HG03175 (cell line): ENCODE results near the gene SH3PXD2A.

Experiments used
- ATAC-seq: cut with Tn5 transposase; IDR thresholded peaks from one replicate; pipeline ENCODE4 v1.9.1; 2021; ENCODE audit warnings: mild to moderate bottlenecking, moderate library complexity; ENCODE audit not compliant: unreplicated experiment

Gene SH3PXD2A

DNA sequence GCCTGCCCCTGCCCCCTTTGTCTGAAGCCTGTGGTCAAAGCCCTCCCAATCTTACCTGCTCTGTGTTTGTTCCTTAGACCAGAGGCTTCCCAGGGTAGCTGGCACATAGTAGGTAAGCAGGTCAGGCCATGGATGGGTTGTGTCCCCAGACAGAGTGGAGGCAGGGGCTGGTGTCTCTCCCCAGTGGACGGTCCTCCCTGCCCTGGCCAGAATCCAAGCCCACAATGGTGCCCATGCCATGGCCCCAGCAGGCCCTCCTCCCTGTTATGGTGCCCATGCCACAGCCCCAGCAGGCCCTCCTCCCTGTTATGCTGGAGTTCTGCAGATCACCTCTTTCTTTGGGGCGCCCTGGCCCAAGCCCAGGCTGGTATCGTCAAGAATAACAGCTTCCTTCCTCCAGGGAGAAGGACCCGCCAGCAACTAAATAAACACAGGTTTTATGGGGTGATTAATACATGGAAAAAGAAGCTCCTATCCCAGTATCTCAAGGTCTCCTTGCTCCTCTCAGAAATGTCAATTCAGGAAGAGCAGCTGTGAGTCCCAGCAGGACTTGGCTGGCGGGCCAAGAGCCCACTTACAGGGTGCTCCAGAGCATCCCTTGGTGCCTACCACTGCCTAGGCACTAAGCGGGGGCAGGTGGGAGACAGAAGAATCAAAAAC, 279.8 kb downstream of the SH3PXD2A start:
- ATAC-seq = no peak

DNA sequence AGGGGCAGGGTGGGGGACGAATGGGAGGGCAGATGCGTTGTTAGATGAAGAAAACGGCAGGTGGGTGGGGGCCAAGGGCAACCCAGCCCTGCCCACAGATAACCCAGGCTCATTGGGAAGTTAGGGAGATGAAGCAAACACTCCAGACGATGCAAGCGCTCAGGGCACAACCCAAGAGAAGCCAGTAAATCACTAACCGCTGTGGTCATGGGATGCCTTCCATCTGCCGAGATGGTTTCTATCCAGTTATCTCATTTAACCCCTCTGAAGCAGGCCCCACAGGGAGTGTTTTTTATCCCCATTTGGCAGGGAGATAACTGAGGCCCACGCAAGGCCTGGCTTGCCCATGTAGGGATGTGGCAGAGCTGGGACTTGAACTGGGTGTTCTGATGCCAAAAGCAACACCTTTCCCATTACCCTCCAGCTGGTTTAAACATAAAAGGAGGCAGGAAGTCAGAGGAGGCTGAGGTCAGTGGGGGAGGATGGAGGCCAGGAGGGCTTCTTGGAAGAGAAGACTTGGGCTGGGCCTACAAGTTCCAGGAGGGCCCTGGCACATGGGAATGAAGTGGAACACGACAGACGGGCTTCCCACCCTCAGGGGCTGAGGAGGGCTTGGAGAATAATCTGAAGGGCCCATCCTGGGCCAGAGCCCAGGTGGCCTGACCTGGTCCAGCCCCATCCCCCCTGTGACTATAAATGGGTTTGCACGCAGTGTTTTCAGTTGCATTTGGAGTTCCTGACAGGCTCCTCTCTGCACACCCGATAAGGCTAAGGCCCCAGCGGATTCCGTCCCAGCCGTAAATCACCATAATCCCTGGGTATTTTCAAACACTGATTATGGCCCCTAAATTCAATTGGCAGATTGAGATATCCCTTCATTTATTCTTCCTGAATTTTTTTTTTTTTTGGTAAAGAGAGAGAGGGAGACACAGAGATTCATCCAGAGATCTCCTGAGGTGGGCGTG, 281.0 kb downstream of the SH3PXD2A start:
- ATAC-seq = no peak

- no peak for ATAC-seq
These were observed 282.2 kb downstream of the SH3PXD2A start for GRCh38 chr10:103573205-103573487.

- no peak for ATAC-seq
These were observed 282.8 kb downstream of the SH3PXD2A start for GRCh38 chr10:103572347-103573204.

DNA sequence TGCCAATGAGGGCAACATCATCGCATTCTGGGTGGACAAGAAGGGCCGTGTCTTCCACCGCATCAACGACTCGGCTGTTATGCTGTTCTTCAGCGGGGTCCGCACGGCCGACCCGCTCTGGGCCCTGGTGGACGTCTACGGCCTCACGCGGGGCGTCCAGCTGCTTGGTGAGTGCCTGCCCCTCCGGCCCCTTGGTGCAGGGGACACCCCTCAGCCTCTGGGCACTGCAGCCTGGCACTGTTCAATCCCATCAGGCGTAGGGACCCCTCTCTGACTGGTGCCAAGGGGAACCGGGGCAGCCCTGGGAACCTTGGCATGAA, 283.8 kb downstream of the SH3PXD2A start:
- no peak for ATAC-seq

GRCh38 chr10:103570844-103571655, 284.3 kb downstream of the SH3PXD2A start:
- ATAC-seq = no peak

- no peak for ATAC-seq
These were observed 285.5 kb downstream of the SH3PXD2A start for GRCh38 chr10:103569896-103570295.

- ATAC-seq = no peak
These were observed 286.9 kb downstream of the SH3PXD2A start for GRCh38 chr10:103568505-103568904.

GRCh38 chr10:103566536-103566935, 288.8 kb downstream of the SH3PXD2A start:
- no peak for ATAC-seq

- no peak for ATAC-seq
These were observed 290.4 kb downstream of the SH3PXD2A start for GRCh38 chr10:103564776-103565520.

DNA sequence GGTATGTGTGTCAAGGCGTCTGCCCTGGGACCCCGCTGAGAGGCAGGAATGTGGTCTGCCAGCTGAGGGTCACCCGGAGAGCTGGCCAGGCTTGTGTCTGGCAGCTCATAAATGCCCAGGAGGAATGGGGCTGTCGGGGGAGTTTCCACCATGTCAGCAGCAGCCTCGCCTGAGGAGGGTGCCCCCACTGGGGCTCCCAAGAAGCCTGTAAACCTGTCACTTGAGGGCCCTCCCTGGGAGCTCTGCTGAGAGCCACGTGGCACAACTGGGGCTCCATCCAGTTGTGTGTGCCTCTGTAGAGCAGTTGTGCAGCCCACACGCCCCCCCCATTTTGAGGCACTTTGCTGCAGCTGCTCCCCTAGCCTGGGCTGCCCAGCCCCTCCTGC, 291.3 kb downstream of the SH3PXD2A start:
- ATAC-seq = no peak

DNA sequence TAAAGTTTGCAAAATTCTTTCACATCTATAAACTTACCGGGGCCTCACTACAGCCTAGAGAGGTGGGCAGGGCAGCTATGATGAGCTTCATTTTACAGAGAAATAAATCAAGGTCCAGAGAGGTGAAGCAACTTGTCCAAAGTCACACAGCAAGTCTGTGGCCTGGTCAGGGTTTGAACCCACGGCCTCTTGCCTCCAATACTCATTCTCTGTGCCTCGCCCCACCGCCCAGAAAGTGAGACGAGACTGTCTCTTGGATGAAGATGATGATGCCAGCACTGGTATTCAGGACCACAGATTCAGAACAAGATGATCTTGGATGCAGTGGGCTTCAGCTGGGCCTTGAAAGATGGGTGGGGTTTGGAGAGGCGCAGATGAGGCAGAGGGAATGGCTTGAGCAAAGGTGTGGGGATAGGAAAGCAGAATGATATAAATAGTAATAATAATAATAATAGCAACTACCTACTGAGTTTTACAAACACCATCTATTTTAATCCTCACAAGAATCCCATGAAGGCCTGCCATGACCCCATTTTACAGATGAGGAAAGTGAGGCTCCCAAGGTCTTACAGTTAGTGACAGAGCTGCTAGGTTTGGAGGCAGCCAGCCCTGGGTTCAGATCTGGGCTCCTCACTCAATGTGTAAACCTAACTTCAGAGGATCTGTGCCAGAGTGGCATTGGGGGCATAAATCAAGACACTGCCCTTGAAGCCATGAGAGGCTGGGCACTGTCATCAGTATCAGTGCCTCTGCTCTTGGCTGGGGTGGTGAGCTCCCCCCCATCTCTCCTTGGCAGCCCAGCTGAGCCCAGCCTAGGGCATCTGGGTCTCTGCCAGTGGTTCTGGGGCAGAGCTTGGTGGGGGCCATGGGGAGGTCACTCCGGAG, 291.9 kb downstream of the SH3PXD2A start:
- ATAC-seq = no peak

DNA sequence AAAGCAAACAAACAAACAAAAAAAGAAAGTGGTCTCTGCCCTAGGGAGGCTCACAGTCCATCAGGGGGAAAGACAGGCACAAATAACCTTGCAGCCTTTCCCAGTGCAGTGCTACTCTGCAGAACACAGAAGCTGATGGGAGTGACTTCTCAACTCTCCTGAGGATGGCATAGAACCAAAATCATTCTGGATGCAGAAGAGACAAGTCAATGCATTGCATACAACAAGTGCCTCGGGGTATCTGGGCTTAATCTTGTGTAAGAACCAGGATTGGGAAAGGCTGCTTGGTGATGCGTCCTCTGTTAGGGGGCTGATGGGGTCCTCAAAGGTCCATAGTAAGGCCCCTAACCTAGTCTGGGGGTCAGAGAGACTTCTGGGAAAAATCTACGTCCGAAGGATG, 293.0 kb downstream of the SH3PXD2A start:
- no peak for ATAC-seq

DNA sequence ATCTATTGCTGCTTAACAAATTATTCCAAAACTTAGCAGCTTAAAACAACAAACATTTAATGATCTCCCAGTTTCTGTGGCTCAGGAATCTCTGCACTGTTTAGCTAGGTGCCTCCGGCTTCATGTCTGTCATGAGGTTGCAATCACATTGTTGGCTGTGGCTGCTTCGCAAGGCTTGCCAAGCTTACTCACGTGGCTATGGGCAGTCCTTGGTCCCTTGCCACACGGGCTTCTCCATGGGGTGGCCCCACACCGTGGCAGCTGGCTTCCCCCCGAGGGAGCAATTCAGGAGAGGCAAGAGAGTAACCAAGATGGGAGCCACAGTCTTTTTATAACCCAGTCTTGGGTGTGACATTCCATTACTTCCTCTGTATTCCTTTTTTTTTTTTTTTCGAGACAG, 294.5 kb downstream of the SH3PXD2A start:
- ATAC-seq = no peak

DNA sequence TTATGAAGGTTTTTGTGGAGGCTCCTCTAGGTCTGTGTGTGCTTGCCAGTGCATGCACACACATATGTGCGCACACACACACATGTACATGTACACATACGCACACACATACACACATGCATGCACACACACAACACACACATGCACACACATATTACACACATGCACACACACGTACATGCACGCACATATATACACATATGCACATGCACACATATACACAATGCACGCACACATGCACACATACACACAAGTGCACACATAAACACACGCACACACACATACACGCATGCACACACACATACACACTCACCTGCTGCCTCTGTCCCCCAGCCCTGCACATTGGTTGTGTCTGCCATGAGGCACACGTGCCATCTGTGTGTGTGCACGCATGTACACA, 295.6 kb downstream of the SH3PXD2A start:
- ATAC-seq = no peak

- no peak for ATAC-seq
These were observed 296.5 kb downstream of the SH3PXD2A start for GRCh38 chr10:103558911-103559310.

GRCh38 chr10:103557455-103557854, 297.9 kb downstream of the SH3PXD2A start:
- ATAC-seq = no peak

- ATAC-seq = no peak
These were observed 298.9 kb downstream of the SH3PXD2A start for GRCh38 chr10:103556383-103557007.

DNA sequence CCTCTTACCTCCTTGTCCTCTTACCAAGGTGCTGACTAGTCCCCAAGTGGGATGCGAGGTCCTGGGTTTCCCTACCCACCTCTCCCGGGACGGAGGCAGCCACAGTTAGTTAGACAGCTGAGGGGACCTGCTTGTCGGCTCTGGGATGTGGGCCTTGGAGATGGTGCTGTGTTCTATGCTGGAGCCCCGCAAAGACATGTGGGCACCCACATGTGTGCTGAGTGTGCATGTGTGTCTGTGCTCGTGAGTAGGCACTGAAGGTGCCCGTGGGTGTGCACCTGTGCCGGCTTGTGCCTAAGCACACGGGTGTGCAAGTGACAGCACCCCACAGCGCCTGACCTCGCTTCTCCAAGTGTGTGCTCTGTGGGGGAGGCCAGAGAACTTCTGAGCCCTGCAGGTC, 299.7 kb downstream of the SH3PXD2A start:
- no peak for ATAC-seq
